Sigmoid colon (tissue), 3 donors: ENCODE data around the gene IL19.

ENCODE experiments used
- CTCF ChIP-seq, 4 experiments: fragments of 450-650 bp in 3 of 4; fragments of 200-600 bp in 1 of 4; IDR thresholded peaks; one replicate each; pipeline ENCODE4 v1.5.1; 2016 to 2019; ENCODE audit warnings: antibody characterized with exemption in 4 of 4, mild to moderate bottlenecking in 3 of 4, moderate library complexity in 2 of 4
- POLR2A ChIP-seq, 2 donors: fragments of 450-650 bp; IDR thresholded peaks; one replicate each; pipeline ENCODE4 v1.6.1; 2016; ENCODE audit warnings: antibody characterized with exemption in 2 of 2, mild to moderate bottlenecking in 2 of 2, moderate library complexity in 2 of 2

GRCh38 chr1:206887701-206888100, 117.1 kb downstream of the IL19 start:
- TF ChIP-seq POLR2A (IDR thresholded peaks at IDR 0.05) = no peak
- TF ChIP-seq CTCF (IDR thresholded peaks at IDR 0.05) = no peak
